Measurements from ENCODE around the gene NT5DC1.

Gene NT5DC1

DNA sequence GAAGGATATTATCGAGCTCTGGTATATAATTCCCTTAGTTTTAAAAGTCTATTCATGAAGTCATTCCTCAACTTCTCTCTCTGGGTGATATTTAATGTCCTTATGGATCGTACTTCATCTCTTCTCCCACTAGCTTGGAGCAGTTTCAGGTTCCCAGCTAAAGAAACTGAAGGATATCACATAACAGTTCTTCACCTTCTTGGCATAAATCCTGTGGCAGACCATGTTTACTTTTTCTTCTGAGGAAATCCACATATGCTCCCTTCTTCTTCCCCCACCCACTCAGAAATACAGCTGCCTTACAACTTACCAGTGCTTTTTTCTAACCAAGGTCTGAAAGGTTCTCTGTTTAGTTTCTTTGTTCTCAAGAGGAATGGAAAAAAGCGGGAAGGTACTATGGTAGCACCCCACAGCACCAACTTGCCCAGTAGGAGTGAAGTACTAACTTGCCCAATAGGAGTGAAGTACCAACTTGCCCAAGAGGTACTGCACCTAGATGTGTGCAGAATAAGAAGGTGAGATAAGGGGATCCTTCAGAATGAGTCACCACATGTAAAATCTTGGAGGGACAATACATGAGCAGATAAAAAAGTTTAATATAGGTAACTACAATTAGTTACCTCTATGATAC is 100.1 kb downstream of the NT5DC1 start:
- DNase-seq, result no peak

- no peak for DNase-seq
Measured at GRCh38 chr6:116201538-116201937, 100.9 kb downstream of the NT5DC1 start.

DNA sequence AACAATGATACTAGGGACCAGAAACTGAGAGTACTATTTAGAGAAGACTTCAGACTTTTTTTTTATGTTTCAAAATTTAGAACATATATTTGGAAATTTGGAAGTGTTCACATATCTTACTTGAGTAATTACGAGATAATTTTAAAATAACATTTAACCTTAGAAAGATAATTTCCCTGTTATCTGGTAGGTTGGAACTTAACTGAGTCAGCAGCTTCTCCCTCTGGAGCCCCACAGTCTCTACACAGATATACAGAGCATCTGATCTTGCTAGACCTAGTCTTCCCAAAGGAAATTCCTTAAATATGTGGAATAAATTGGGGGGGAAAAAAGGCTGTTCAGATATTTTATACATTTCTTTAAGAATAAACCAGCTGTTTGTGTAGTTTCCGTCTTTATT is 104.6 kb downstream of the NT5DC1 start:
- no peak for DNase-seq

DNA sequence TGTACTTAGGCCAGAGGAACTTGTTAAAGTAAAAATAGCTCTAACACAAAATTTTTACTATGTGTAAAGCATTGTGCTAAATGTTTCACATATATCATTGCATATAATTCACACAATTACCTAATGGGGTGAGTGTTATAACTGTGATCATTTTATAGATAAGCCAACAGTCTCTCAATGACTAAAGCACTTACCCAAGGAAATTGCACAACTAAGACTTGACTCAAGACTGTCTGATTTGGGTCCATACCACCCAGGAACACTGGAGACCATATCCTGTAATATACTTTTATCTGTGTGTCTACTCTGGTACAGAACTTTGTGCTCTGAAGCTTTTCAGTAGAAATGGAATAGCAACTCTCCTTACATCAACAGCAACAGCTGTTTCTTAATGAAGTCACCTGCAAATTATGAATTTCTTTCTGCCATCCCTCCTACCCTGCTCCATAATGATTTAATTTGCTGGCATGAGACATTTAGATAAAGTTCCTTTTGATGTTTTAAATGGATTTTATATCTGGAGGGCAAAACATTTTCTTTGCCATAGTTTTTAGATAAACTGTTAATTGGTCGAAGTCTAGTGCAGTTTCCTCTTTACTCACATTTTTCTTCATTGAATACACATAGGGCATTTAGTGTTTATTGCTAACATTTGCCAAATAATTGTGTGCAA is 105.7 kb downstream of the NT5DC1 start:
- DNase-seq, result no peak

GRCh38 chr6:116208056-116208785 is 107.6 kb downstream of the NT5DC1 start:
- DNase-seq, result no peak

GRCh38 chr6:116210316-116210715 is 109.7 kb downstream of the NT5DC1 start:
- no peak for DNase-seq

DNA sequence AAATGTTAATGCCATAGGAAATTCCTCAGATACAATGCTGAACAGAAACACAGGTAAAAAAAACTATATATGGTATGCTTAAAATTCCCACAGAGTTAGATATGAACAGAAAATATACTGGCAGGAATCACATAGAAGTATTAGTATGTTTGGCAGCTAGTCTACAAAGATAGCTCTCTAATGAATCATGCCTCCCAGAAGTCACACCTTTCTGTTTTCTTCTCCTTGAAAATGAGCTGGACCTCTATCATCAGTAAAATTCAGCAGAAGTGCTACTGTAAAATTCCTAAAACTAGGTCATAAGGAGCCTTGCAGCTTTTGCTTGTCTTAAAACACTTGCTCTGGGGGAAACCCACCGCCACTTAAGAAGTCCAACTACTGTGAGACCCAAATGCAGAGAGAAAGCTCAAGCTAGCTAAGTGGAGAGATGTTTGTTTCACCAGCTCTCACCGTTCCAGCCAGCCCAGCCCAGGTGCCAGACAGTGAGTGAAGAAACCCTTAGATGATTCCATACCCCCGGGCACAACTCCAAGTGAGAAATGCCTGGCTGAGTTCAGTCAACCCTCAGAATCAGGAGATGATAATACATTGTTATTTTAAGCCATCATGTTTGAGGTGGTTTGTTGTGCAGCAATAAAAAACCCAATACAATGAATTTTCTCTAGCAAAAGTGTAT is 110.2 kb downstream of the NT5DC1 start:
- DNase-seq, result no peak

GRCh38 chr6:116214681-116215080 is 114.0 kb downstream of the NT5DC1 start:
- DNase-seq, result no peak

DNA sequence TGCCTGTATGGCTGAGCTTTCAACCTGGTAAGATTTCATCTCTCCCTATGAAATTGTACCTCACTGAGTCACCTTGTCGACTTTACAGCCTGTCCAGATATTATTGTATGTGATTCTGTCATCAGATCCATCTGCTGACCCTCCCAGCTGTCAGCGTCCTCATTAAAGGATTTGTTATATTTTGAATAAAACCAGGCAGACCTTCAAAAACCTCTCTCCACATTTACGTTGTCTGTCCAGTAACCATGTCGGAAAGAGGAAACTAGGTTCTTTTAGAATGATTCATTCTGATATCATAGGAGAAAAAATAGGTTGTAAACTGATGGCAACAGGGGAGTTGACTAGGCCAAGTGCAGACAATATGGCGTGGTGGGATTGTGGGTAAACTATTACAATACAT is 114.8 kb downstream of the NT5DC1 start:
- DNase-seq, result no peak

- no peak for DNase-seq
Measured at GRCh38 chr6:116217069-116217468, 116.4 kb downstream of the NT5DC1 start.

DNA sequence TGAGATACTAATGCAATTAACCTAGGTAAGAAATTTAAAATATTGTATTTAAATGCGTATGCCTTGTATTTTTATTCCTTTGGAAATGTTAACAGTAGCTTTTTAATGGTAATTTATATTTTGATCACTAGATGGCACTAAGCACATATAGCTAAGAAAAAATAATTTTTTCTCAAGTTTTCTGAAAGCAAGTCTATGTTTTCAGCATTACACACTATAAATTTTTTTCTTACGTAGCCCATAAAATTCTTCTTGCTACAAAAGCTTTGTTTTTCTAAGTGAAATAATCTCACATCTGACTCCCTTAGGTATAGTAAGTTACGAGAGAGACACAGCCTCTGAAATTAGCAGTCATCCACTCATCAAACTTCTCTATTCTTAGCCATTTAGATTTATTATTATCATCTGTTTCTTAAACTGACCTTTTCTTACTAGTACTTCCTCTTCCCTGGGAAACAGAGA is 117.5 kb downstream of the NT5DC1 start:
- DNase-seq, result no peak

GRCh38 chr6:116218866-116219265 is 118.2 kb downstream of the NT5DC1 start:
- DNase-seq, result no peak

DNA sequence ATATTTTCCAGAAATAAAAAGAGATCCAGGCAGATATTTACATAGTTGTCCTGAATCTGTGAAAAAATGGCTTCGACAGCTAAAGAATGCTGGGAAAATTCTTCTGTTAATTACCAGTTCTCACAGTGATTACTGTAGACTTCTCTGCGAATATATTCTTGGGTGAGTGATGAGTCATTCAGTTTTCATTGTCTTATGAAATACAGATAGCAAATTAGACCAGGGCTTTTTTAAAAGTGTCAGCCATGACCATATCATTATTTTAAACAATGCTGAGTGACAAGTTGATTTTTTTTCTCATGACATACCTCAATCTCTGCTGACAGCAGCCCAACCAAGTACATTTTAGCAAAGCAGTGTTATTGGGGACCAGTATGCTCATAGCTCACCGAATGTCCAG is 120.4 kb downstream of the NT5DC1 start:
- DNase-seq, result no peak

DNA sequence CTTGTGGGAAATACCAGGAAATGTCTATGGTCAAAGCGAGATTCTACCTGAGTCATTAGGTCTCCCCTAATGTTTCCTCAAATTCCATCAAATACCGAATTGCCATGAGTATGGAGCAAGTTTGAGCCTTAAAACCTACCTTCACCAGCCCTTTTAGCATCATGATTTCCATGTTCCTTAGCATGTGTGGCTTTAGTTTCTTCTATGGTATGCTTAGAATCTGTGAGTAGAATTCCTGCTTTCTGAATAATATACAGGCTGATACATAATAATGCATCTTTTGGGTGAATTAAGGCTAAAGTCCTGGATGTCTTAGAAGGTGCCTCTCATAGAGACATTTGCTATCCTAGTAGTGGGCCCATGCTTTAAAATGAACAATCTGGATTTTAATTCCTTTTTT is 121.3 kb downstream of the NT5DC1 start:
- no peak for DNase-seq

DNA sequence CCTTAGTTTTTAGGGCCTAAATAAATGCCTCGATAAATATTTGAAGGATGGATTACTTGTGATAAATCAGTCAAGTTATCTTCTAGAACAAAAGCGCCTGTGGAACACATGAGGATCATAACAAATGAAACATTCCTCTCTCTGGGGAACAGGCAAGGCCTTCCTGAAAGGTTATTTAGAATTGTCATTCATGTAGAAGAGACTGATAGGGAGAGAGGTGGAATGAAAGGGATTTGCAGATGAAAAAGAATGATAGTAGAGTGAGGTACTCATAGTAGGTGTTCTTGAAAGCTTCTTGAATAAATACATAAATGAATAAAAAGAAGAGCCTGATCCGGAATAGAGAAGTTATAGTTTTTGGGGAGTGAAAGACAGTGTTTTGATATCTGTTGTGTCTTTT is 122.7 kb downstream of the NT5DC1 start:
- DNase-seq, result no peak

- no peak for DNase-seq
Measured at GRCh38 chr6:116229287-116229913, 128.7 kb downstream of the NT5DC1 start.

DNA sequence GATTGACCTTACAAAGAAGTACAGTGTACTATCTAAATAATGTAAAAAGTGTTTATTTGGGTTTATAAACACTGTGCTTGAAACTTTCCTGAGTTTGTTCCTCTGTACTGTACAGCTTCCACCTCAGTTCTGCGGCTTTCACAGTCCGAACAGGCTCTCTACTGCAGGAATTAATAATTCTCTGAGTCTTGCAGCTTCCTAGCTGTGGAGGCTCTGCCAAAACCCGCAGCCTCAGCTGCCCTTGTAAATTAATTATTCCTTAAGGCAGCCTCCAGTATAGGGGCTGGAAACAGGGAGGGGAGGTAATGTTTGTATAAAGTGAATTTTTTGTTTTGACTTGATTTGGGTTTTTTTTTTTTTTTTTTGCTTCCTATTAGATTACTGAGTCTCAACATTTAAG is 134.0 kb downstream of the NT5DC1 start:
- no peak for DNase-seq

GRCh38 chr6:116238083-116238482 is 137.4 kb downstream of the NT5DC1 start:
- DNase-seq, result no peak

DNA sequence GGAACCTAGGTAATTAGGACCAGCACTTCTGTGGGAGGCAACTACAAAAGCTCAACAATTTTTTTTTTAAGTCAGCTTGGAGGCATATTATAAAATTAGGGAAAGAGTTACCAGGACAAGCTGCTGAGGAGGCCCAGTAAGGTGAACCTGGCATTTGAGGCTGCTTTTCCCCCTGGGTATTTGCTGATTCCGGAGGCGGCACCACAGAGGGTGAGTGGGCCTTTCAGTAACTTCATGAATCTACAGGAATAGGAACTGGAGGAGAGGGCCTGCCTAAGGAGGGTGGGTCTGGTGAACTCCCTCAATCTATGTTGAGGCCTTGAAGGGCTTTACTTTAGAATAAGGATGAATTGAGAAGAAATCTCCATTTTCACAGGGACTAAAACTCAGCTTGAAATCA is 138.6 kb downstream of the NT5DC1 start:
- no peak for DNase-seq

GRCh38 chr6:116239856-116240255 is 139.2 kb downstream of the NT5DC1 start:
- DNase-seq, result no peak

DNA sequence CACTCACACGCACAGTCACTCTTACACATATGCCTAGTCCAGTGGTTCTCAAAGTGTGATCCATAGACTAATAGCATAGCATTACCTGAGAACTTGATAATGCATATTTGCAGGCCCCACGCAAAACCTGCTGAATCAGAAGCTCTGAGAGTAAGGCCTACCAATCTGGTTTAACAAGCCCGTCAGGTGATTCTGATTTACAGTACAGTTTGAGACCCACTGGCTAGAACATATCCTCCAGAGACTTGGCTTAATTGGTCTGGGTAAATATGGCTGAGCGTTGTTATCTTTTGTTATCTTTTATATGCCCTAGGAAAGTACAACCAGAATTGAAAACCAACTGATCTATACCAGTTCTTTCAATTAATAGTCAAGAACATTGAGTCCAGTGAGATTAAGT is 143.6 kb downstream of the NT5DC1 start:
- no peak for DNase-seq

DNA sequence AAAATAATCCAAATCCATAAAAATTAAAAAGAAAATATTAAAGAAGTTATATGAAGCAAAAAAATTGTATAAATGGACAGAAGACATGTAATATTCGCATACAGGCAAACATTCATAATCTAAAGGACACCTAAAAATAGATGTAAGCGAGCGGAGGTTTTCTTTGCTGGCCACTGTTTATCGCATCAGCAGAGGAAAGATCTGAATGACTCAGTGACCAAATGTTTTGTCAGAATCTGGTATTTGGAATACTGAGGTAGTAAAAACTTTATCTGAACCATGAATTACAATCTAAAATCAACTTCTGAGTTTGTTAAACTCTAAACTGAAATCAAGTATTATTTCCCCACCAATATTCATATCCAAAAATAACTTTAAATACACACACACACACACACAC is 145.4 kb downstream of the NT5DC1 start:
- no peak for DNase-seq

- DNase-seq, result no peak
Measured at GRCh38 chr6:116247285-116247684, 146.6 kb downstream of the NT5DC1 start.
